Anterior cingulate cortex (tissue), 58 donors: ENCODE measurements around the gene POLDIP3.
A peak's percentile ranks its signal among the peaks of the same experiment; 100 is the strongest.
"Not testable (repeated sequence)": the region's sequence is repeated elsewhere in the genome, so short reads cannot be mapped to it uniquely, and the experiment has no call there.

Experiments
- DNase-seq, 58 donors: peaks; one replicate each; lab custom pipeline; 2025; lab: John Stamatoyannopoulos, UW

The POLDIP3 gene

GRCh38 chr22:42622061-42622710 is 7.5 kb upstream of the POLDIP3 start:
- DNase-seq: no peak

- peak in 19 of 58 donors; percentile 11 to 55 (median 27) for DNase-seq
Measured at GRCh38 chr22:42621505-42622002, 6.9 kb upstream of the POLDIP3 start.

GRCh38 chr22:42620084-42620483 is 5.4 kb upstream of the POLDIP3 start:
- no peak for DNase-seq

- DNase-seq: no peak
Measured at GRCh38 chr22:42619261-42620063, 4.8 kb upstream of the POLDIP3 start.

GRCh38 chr22:42617155-42617983 is 2.7 kb upstream of the POLDIP3 start:
- no peak for DNase-seq

GRCh38 chr22:42615860-42616175 is 1.1 kb upstream of the POLDIP3 start:
- not testable (repeated sequence) for DNase-seq

GRCh38 chr22:42615092-42615859 is 593 bp upstream of the POLDIP3 start:
- peak in 56 of 58 donors; percentile 29 to 94 (median 76) for DNase-seq

GRCh38 chr22:42613872-42614301 is 796 bp downstream of the POLDIP3 start:
- DNase-seq: no peak

GRCh38 chr22:42612336-42612735 is 2.3 kb downstream of the POLDIP3 start:
- DNase-seq: no peak

- DNase-seq: no peak
Measured at GRCh38 chr22:42611051-42611450, 3.6 kb downstream of the POLDIP3 start.

- no peak for DNase-seq
Measured at GRCh38 chr22:42610186-42610585, 4.5 kb downstream of the POLDIP3 start.

- DNase-seq: peak in 48 of 58 donors; percentile 15 to 84 (median 47)
Measured at GRCh38 chr22:42608823-42609361, 5.8 kb downstream of the POLDIP3 start.

- DNase-seq: peak in 16 of 58 donors; percentile 17 to 84 (median 46)
Measured at GRCh38 chr22:42608136-42608822, 6.4 kb downstream of the POLDIP3 start.

- not testable (repeated sequence) for DNase-seq
Measured at GRCh38 chr22:42607641-42608040, 7.0 kb downstream of the POLDIP3 start.

- DNase-seq: no peak
Measured at GRCh38 chr22:42604403-42604802, 10.3 kb downstream of the POLDIP3 start.

- no peak for DNase-seq
Measured at GRCh38 chr22:42603427-42603826, 11.3 kb downstream of the POLDIP3 start.

- no peak for DNase-seq
Measured at GRCh38 chr22:42602470-42602869, 12.2 kb downstream of the POLDIP3 start.

- DNase-seq: no peak
Measured at GRCh38 chr22:42601879-42602465, 12.7 kb downstream of the POLDIP3 start.
